Adrenal gland (tissue), 5 donors: ENCODE results near the gene NUDCD2.

ENCODE experiments used
- CTCF ChIP-seq, 6 experiments: fragments of 450-650 bp in 4 of 6; fragments of 200-600 bp in 2 of 6; sonication (generic) in 1 of 6; IDR thresholded peaks; 1 replicate in 5 of 6; 2 replicates in 1 of 6; pipeline versions ENCODE4 v1.5.1 to v1.8.0; 2016 to 2021; ENCODE audit warnings: antibody characterized with exemption in 6 of 6, mild to moderate bottlenecking in 2 of 6, moderate library complexity in 1 of 6
- POLR2A ChIP-seq, 2 donors: fragments of 450-650 bp; IDR thresholded peaks; one replicate each; pipeline ENCODE4 v1.6.1; 2017; ENCODE audit warnings: antibody characterized with exemption in 2 of 2, mild to moderate bottlenecking in 2 of 2, moderate library complexity in 1 of 2
- donor health status: DM: no; HTN: no; CAD: no.

GRCh38 chr5:163433271-163433670 lies 26.6 kb downstream of the NUDCD2 start:
- TF ChIP-seq POLR2A (IDR thresholded peaks at IDR 0.05) (no peak), CTCF (IDR thresholded peaks at IDR 0.05) (no peak)
